ENCODE measurements around the gene CAP2. TPM values are rescaled to one million over a fixed set of nuclear protein-coding genes. Genes with fewer than 3 reads are reported as not detected.

CAP2 gene
- total and polyA plus RNA-seq, 9 donors: 2.0 to 21.7 (median 5.0) TPM

- TF ChIP-seq CTCF (IDR thresholded peaks at IDR 0.05) (no peak), POLR2A (IDR thresholded peaks at IDR 0.05) (no peak), EP300 (IDR thresholded peaks at IDR 0.05) (no peak)
- Histone ChIP-seq H3K27ac (no peak overlapping the region), H3K9me3 (no peaks in the 10 kb centered on the region), H3K36me3 (no peaks in the 10 kb centered on the region), H3K4me3 (no peak overlapping the region), H3K27me3 (no peaks in the 10 kb centered on the region), H3K4me1 (ENCODE audit: insufficient read depth) (no peaks in the 10 kb centered on the region)
- intact Hi-C loops (cut with DNase I): no loop called here
- WGBS, 3 donors: 64 to 85% (median 82%) methylated on average over 4 of the region's 4 CpGs
- no peak for DNase-seq
These were observed 39.8 kb upstream of the CAP2 start for GRCh38 chr6:17353440-17354175.

GRCh38 chr6:17354700-17355403 is 38.5 kb upstream of the CAP2 start:
- no peaks in the 10 kb centered on the region for H3K27me3 ChIP-seq
- H3K36me3 ChIP-seq: no peaks in the 10 kb centered on the region
- H3K4me1 ChIP-seq (ENCODE audit: insufficient read depth): no peaks in the 10 kb centered on the region
- H3K4me3 ChIP-seq: no peak overlapping the region
- no peaks in the 10 kb centered on the region for H3K9me3 ChIP-seq
- no peak for TF ChIP-seq CTCF (IDR thresholded peaks at IDR 0.05)
- no peak for TF ChIP-seq EP300 (IDR thresholded peaks at IDR 0.05)
- no peak for TF ChIP-seq POLR2A (IDR thresholded peaks at IDR 0.05)
- intact Hi-C loops (cut with DNase I): no loop called here
- H3K27ac ChIP-seq: no peak overlapping the region
- DNase-seq: no peak
- whole genome bisulfite sequencing, 3 donors: 51 to 72% (median 57%) methylated on average over 4 of the region's 4 CpGs

GRCh38 chr6:17355404-17355774 is 38.0 kb upstream of the CAP2 start:
- Histone ChIP-seq H3K4me1 (ENCODE audit: insufficient read depth) (no peaks in the 10 kb centered on the region), H3K9me3 (no peaks in the 10 kb centered on the region), H3K27ac (no peak overlapping the region), H3K4me3 (no peak overlapping the region), H3K27me3 (no peaks in the 10 kb centered on the region), H3K36me3 (no peaks in the 10 kb centered on the region)
- WGBS, 3 donors: 77 to 86% (median 82%) methylated on average over 2 of the region's 2 CpGs
- intact Hi-C loops (cut with DNase I): no loop called here
- TF ChIP-seq EP300 (IDR thresholded peaks at IDR 0.05) (no peak), CTCF (IDR thresholded peaks at IDR 0.05) (no peak), POLR2A (IDR thresholded peaks at IDR 0.05) (no peak)
- DNase-seq: no peak

- H3K4me1 ChIP-seq (ENCODE audit: insufficient read depth): no peaks in the 10 kb centered on the region
- H3K36me3 ChIP-seq: no peaks in the 10 kb centered on the region
- TF ChIP-seq EP300 (IDR thresholded peaks at IDR 0.05) (no peak), POLR2A (IDR thresholded peaks at IDR 0.05) (no peak), CTCF (IDR thresholded peaks at IDR 0.05) (no peak)
- intact Hi-C loops (cut with DNase I): no loop called here
- H3K27me3 ChIP-seq: no peaks in the 10 kb centered on the region
- no peak for DNase-seq
- no peaks in the 10 kb centered on the region for H3K9me3 ChIP-seq
- no peak overlapping the region for H3K4me3 ChIP-seq
- H3K27ac ChIP-seq: no peak overlapping the region
These were observed 34.9 kb upstream of the CAP2 start for GRCh38 chr6:17358515-17358914.
